DMS114 treated with DMSO at 0.1 percent for 48 hours (cell line): ENCODE measurements around the gene PDCD4.
A peak's percentile ranks its signal among the peaks of the same experiment; 100 is the strongest.

Source experiments
- DNase-seq: peaks from one replicate; lab custom pipeline; 2025; ENCODE audit not compliant: unreplicated experiment; lab: John Stamatoyannopoulos, UW

The PDCD4 gene

GRCh38 chr10:110918643-110919348 lies 47.1 kb downstream of the PDCD4 start, which contains the start of gene BBIP1:
TSS of gene BBIP1 (minus strand) at chr10:110919180. CDS start at chr10:110918157, 1,023 bp downstream.
- DNase-seq, result peak; percentile 100

GRCh38 chr10:110919349-110919931 lies 47.7 kb downstream of the PDCD4 start, which contains the start of gene SHOC2:
TSS of gene SHOC2 (plus strand) at chr10:110919604. CDS start at chr10:110964359, 44,755 bp downstream.
- no peak for DNase-seq

- peak; percentile 59 for DNase-seq
These were observed 48.5 kb downstream of the PDCD4 start for GRCh38 chr10:110919971-110920881.

GRCh38 chr10:110923856-110924493 lies 52.2 kb downstream of the PDCD4 start:
- no peak for DNase-seq

- DNase-seq, result no peak
These were observed 55.7 kb downstream of the PDCD4 start for GRCh38 chr10:110927461-110927860.

- DNase-seq, result no peak
These were observed 60.1 kb downstream of the PDCD4 start for GRCh38 chr10:110931769-110932381.

GRCh38 chr10:110932505-110933180 lies 60.9 kb downstream of the PDCD4 start:
- no peak for DNase-seq

- no peak for DNase-seq
These were observed 65.0 kb downstream of the PDCD4 start for GRCh38 chr10:110936757-110937156.

GRCh38 chr10:110939419-110939818 lies 67.7 kb downstream of the PDCD4 start:
- no peak for DNase-seq

GRCh38 chr10:110944792-110945396 lies 73.2 kb downstream of the PDCD4 start:
- no peak for DNase-seq

- no peak for DNase-seq
These were observed 74.8 kb downstream of the PDCD4 start for GRCh38 chr10:110946496-110946895.

GRCh38 chr10:110947061-110947595 lies 75.4 kb downstream of the PDCD4 start:
- no peak for DNase-seq
